Peyer's patch (tissue), 4 donors: ENCODE data around the gene ATP2B2. TPM values are rescaled to one million over a fixed set of nuclear protein-coding genes. Genes with fewer than 3 reads are reported as not detected.

Experiments used
- DNase-seq, 3 donors: peaks; one replicate each; pipeline ENCODE4 v3.0.0-alpha.2; 2017 to 2019
- H3K27ac ChIP-seq, 4 donors: fragments of 200-600 bp; sonication (generic); one replicate each; pipeline ENCODE4 v1.5.1; 2016 to 2019
- H3K27me3 ChIP-seq, 2 donors: fragments of 200-600 bp; sonication (generic); one replicate each; pipeline ENCODE4 v1.5.1; 2019
- H3K36me3 ChIP-seq, 3 donors: fragments of 200-600 bp; sonication (generic); one replicate each; pipeline ENCODE4 v1.5.1; 2016 to 2019
- H3K4me1 ChIP-seq, 4 donors: fragments of 200-600 bp; sonication (generic); one replicate each; pipeline ENCODE4 v1.5.1; 2016 to 2019
- H3K4me3 ChIP-seq, 4 donors: fragments of 200-600 bp; sonication (generic); 1 replicate in 3 of 4; 2 replicates in 1 of 4; pipeline ENCODE4 v1.5.1; 2016 to 2019; ENCODE audit warnings: mild to moderate bottlenecking in 1 of 4
- H3K9me3 ChIP-seq, 4 donors: fragments of 200-600 bp; sonication (generic); one replicate each; pipeline ENCODE4 v1.5.1; 2016 to 2019; ENCODE audit warnings: mild to moderate bottlenecking in 1 of 4
- POLR2A ChIP-seq, 2 donors: fragments of 450-650 bp; IDR thresholded peaks; one replicate each; pipeline ENCODE4 v1.5.1; 2017; ENCODE audit warnings: antibody characterized with exemption in 2 of 2, mild to moderate bottlenecking in 2 of 2, moderate library complexity in 2 of 2
- total RNA-seq, 4 donors: library from RNA; depleted of rRNA; stranded (reverse); fragments of >200 nt; gene quantifications; one replicate each; pipeline ENCODE4 v1.1.0, GENCODE V29; 2016
- TF ChIP-seq, protein P1 (sequence below), 6 experiments: fragments of 450-650 bp in 4 of 6; fragments of 200-600 bp in 2 of 6; sonication (generic) in 1 of 6; IDR thresholded peaks; one replicate each; pipeline ENCODE4 v1.5.1; 2017 to 2019; ENCODE audit warnings: antibody characterized with exemption in 6 of 6, mild to moderate bottlenecking in 3 of 6, moderate library complexity in 1 of 6

Gene ATP2B2
- total RNA-seq, 4 donors from 2014 or later, result not detected

DNA sequence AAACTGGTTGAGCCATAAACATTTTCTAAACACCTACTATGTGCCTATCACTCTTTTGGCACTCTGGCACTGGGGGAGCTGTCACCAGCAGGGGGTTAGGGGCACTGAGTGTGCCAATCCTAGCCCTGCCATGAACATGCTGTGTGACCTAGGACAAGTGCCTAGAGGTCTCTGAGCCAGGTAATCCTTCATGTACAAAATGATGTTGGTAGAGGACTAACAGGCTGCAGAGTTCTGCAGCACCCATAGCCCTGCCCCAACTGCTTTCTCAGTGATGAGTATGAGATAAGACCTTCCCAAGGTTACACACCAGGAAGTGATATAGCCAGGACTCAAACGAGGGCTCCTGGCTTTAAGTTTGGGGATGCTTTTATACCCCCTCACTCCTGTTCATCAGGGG lies 99.6 kb downstream of the ATP2B2 start:
- Histone ChIP-seq H3K27ac (no peak overlapping the region), H3K27me3 (no peaks in the 10 kb centered on the region), H3K9me3 (no peaks in the 10 kb centered on the region), H3K4me3 (no peak overlapping the region), H3K4me1 (no peaks in the 10 kb centered on the region), H3K36me3 (no peaks in the 10 kb centered on the region)
- no peak for DNase-seq
- TF ChIP-seq, protein P1, sequence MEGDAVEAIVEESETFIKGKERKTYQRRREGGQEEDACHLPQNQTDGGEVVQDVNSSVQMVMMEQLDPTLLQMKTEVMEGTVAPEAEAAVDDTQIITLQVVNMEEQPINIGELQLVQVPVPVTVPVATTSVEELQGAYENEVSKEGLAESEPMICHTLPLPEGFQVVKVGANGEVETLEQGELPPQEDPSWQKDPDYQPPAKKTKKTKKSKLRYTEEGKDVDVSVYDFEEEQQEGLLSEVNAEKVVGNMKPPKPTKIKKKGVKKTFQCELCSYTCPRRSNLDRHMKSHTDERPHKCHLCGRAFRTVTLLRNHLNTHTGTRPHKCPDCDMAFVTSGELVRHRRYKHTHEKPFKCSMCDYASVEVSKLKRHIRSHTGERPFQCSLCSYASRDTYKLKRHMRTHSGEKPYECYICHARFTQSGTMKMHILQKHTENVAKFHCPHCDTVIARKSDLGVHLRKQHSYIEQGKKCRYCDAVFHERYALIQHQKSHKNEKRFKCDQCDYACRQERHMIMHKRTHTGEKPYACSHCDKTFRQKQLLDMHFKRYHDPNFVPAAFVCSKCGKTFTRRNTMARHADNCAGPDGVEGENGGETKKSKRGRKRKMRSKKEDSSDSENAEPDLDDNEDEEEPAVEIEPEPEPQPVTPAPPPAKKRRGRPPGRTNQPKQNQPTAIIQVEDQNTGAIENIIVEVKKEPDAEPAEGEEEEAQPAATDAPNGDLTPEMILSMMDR (IDR thresholded peaks at IDR 0.05), result no peak
- TF ChIP-seq POLR2A (IDR thresholded peaks at IDR 0.05), result no peak

DNA sequence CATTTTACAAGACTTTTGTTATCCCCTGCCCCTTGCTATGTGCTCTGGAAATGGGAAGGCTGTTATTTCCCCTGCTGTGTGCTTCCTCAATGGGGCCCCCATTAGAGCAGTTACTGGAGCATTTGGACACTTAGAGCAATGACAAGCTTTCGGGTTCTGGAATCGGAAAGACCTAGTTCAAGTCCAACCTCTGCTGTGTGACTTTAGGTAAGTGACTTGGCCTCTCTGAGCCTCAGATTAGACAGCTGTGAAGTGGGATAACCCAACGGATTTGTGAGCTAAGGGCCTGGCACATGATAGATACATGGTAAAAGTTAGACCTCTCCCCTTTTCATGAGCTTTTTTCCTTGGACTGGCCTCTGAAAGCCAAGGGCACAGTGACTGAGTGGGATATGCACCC lies 100.5 kb downstream of the ATP2B2 start:
- Histone ChIP-seq H3K4me1 (no peaks in the 10 kb centered on the region), H3K4me3 (no peak overlapping the region), H3K36me3 (no peaks in the 10 kb centered on the region), H3K27me3 (no peaks in the 10 kb centered on the region), H3K9me3 (no peaks in the 10 kb centered on the region), H3K27ac (no peak overlapping the region)
- no peak for TF ChIP-seq POLR2A (IDR thresholded peaks at IDR 0.05)
- TF ChIP-seq, protein P1 (IDR thresholded peaks at IDR 0.05), result no peak
- DNase-seq, result no peak

GRCh38 chr3:10404377-10404776 lies 101.0 kb downstream of the ATP2B2 start:
- H3K9me3 ChIP-seq, result no peaks in the 10 kb centered on the region
- H3K27me3 ChIP-seq, result no peaks in the 10 kb centered on the region
- H3K36me3 ChIP-seq, result no peaks in the 10 kb centered on the region
- no peak for DNase-seq
- no peak overlapping the region for H3K27ac ChIP-seq
- H3K4me3 ChIP-seq, result no peak overlapping the region
- no peaks in the 10 kb centered on the region for H3K4me1 ChIP-seq
- TF ChIP-seq, protein P1 (IDR thresholded peaks at IDR 0.05), result no peak

DNA sequence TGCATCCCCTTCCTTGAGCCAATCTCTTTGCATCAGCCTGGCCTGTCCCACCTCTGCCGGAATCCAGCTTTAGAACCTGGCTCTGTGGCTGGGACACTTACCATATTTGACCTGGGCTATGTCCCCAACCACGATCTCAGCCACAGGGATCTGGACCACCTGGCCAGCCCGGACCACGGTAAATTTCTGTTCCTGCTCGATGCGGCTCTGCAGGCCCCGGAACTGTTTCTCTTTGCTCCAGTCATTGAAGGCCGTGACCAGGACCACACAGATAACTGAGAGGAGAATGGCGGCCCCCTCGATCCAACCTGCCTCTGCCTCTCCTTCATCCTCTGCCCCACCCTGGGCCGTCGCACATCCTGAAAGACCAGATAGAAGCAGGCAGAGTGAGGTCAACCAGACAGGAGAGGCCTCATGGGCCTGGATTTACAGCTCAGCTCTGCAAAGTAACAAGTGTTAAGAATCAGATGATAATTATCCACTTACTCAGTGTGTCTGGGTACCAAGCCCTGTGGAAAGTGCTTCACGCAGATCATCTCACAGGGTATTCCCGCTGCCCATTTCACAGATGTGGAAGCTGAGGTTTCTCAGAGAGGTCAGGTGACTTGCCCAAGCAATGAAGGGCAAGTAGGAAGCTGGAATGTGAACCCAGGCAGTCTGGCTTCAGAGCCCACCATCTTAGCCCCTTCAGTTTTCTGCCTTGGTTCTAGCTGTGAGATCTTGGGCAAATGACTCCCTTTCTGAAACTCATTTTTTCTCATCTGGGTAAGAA lies 103.2 kb downstream of the ATP2B2 start:
- H3K27ac ChIP-seq, result no peak overlapping the region
- H3K4me3 ChIP-seq, result no peak overlapping the region
- no peaks in the 10 kb centered on the region for H3K9me3 ChIP-seq
- DNase-seq, result no peak
- TF ChIP-seq, protein P1 (IDR thresholded peaks at IDR 0.05), result no peak
- no peak for TF ChIP-seq POLR2A (IDR thresholded peaks at IDR 0.05)
- no peaks in the 10 kb centered on the region for H3K27me3 ChIP-seq
- H3K36me3 ChIP-seq, result no peaks in the 10 kb centered on the region
- H3K4me1 ChIP-seq, result no peaks in the 10 kb centered on the region

- H3K36me3 ChIP-seq, result no peaks in the 10 kb centered on the region
- peaks cover 0 to 12% (median 4%) of the 10 kb centered on the region in 4 donors for H3K4me1 ChIP-seq
- no peak overlapping the region for H3K27ac ChIP-seq
- no peak for DNase-seq
- H3K4me3 ChIP-seq, result no peak overlapping the region
- H3K27me3 ChIP-seq, result no peaks in the 10 kb centered on the region
- TF ChIP-seq, protein P1 (IDR thresholded peaks at IDR 0.05), result no peak
- TF ChIP-seq POLR2A (IDR thresholded peaks at IDR 0.05), result no peak
- no peaks in the 10 kb centered on the region for H3K9me3 ChIP-seq
Observed at GRCh38 chr3:10400749-10401495, 104.5 kb downstream of the ATP2B2 start.
